ENCODE results near the gene ALDH6A1. TPM values are rescaled to one million over a fixed set of nuclear protein-coding genes. Genes with fewer than 3 reads are reported as not detected.

ALDH6A1 gene
- total RNA-seq, 1 donor from 2014 or later, result 45.5 TPM

DNA sequence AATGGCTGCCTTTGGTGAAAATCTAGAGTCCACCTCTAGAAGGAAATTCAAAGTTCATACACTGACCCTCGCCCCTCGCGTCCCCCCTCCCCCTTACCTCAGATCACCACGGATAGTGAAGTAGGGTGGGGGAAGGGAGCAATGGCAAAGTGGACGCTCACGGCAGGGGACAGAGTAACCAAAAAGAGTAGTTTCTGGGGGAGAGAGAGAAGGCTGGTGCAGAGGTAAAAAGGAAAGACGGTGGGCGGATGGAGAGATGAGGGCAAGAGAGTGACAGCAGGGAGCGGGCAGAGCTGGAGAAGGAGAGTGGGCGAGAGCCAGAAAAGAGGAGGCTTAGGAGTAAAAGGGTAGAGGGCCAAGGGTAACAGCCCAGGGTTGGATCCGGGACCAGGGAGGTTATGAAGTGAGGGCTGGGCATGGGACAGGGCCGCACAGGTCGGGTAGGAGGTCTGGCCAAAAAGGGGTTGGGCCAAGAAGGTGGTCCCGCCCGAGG lies 423 bp downstream of the ALDH6A1 start:
- H3K27me3 ChIP-seq (ENCODE audit: low read depth), result no peaks in the 10 kb centered on the region
- peak; percentile 36 to 41 for ATAC-seq
- no peaks in the 10 kb centered on the region for H3K36me3 ChIP-seq
- DNase-seq, result no peak
- H3K9me3 ChIP-seq, result no peaks in the 10 kb centered on the region
- intact Hi-C loops (cut with DNase I), result no loop called here
- peak overlapping the region; percentile 86 for H3K27ac ChIP-seq
- H3K4me3 ChIP-seq, result peak overlapping the region; percentile 92
- peaks cover 34% of the 10 kb centered on the region for H3K4me1 ChIP-seq
- TF ChIP-seq, protein P1, sequence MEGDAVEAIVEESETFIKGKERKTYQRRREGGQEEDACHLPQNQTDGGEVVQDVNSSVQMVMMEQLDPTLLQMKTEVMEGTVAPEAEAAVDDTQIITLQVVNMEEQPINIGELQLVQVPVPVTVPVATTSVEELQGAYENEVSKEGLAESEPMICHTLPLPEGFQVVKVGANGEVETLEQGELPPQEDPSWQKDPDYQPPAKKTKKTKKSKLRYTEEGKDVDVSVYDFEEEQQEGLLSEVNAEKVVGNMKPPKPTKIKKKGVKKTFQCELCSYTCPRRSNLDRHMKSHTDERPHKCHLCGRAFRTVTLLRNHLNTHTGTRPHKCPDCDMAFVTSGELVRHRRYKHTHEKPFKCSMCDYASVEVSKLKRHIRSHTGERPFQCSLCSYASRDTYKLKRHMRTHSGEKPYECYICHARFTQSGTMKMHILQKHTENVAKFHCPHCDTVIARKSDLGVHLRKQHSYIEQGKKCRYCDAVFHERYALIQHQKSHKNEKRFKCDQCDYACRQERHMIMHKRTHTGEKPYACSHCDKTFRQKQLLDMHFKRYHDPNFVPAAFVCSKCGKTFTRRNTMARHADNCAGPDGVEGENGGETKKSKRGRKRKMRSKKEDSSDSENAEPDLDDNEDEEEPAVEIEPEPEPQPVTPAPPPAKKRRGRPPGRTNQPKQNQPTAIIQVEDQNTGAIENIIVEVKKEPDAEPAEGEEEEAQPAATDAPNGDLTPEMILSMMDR (IDR thresholded peaks at IDR 0.05), result no peak

DNA sequence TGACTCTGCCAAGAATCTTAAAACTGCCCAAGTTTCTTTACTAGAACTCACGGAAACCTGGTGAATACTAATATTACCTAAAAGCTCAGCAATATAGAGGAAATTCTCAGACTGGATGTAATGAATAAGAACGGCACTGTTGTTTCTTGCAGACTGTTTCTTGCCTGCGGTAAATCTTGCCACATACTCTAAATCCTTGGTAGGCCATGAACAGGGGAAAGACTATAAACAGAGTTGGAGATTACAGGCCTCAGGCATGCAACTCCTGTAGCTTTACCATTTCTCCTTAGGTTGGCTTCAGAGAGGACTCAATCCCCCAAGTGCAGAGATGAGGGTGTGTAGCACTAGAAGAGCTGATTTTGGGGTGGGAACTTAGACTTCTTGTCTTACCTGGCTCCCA lies 1.1 kb downstream of the ALDH6A1 start:
- intact Hi-C loops (cut with DNase I), result no loop called here
- no peaks in the 10 kb centered on the region for H3K9me3 ChIP-seq
- no peak overlapping the region for H3K27ac ChIP-seq
- DNase-seq (no peak), ATAC-seq (no peak)
- H3K36me3 ChIP-seq, result no peaks in the 10 kb centered on the region
- TF ChIP-seq, protein P1 (IDR thresholded peaks at IDR 0.05), result no peak
- no peaks in the 10 kb centered on the region for H3K27me3 ChIP-seq (ENCODE audit: low read depth)
- peaks cover 34% of the 10 kb centered on the region for H3K4me1 ChIP-seq
- peak overlapping the region; percentile 92 for H3K4me3 ChIP-seq

DNA sequence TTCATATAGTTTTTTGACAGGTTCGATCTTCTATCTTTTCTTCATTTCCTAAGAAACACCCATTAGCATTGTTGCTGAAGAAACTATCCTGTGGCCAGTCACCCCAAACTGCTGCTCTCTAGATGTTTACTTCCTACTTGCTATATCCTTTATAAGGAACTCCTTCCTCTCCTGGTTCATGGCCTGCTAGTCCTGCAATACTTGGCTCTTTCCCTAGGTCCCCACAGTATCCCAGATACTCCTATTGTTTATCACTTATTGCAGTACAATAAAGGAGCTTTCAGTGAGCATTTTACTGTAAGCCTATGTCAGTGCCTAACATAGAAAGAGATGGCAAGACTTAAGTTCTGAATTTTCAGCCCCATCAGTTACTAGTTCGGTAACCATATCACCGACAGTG lies 2.8 kb downstream of the ALDH6A1 start:
- TF ChIP-seq, protein P1 (IDR thresholded peaks at IDR 0.05), result no peak
- Histone ChIP-seq H3K36me3 (no peaks in the 10 kb centered on the region), H3K27me3 (ENCODE audit: low read depth) (no peaks in the 10 kb centered on the region), H3K4me3 (no peak overlapping the region), H3K9me3 (no peaks in the 10 kb centered on the region), H3K4me1 (peaks cover 32% of the 10 kb centered on the region), H3K27ac (no peak overlapping the region)
- intact Hi-C loops (cut with DNase I), result no loop called here
- ATAC-seq, result no peak
- DNase-seq, result no peak

- no peak overlapping the region for H3K27ac ChIP-seq
Measured at GRCh38 chr14:74080820-74081460, 3.3 kb downstream of the ALDH6A1 start.

DNA sequence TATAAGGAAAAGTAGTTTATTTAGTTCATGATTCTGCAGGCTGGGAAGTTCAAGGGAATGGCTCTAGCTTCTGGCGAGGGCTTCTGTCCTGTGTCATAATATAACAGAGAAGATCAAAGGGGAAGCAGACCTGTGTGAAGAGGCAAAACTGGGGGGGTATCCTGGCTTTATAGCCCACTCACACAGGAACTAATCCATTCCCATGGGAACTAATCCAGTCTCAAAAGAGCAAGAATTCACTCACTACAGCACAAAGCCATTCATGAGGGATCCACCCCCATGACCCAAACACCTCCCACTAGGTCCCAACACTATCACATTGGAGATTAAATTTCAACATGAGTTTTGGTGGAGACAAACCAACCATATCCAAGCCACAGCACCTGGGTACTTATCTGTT lies 6.9 kb downstream of the ALDH6A1 start:
- no peak for ATAC-seq
- H3K27ac ChIP-seq, result no peak overlapping the region
- no peak for DNase-seq
- H3K36me3 ChIP-seq, result peaks cover 23% of the 10 kb centered on the region
- TF ChIP-seq, protein P1 (IDR thresholded peaks at IDR 0.05), result no peak
- H3K4me1 ChIP-seq, result peaks cover 10% of the 10 kb centered on the region
- H3K4me3 ChIP-seq, result no peak overlapping the region
- H3K9me3 ChIP-seq, result no peaks in the 10 kb centered on the region
- intact Hi-C loops (cut with DNase I), result no loop called here
- no peaks in the 10 kb centered on the region for H3K27me3 ChIP-seq (ENCODE audit: low read depth)

More at GRCh38 chr14:74080820-74081460, 3.3 kb downstream of the ALDH6A1 start:
- Histone ChIP-seq H3K9me3 (no peaks in the 10 kb centered on the region), H3K36me3 (no peaks in the 10 kb centered on the region), H3K4me3 (no peak overlapping the region), H3K4me1 (peaks cover 26% of the 10 kb centered on the region), H3K27me3 (ENCODE audit: low read depth) (no peaks in the 10 kb centered on the region)
- intact Hi-C loops (cut with DNase I), result no loop called here
- TF ChIP-seq, protein P1 (IDR thresholded peaks at IDR 0.05), result no peak
- no peak for ATAC-seq
- no peak for DNase-seq
